ENCODE data around the gene NEURL1. TPM values are rescaled to one million over a fixed set of nuclear protein-coding genes. Genes with fewer than 3 reads are reported as not detected.

The NEURL1 gene
- total and polyA plus RNA-seq, 8 donors = 11.0 to 69.9 (median 18.6) TPM

- H3K27me3 ChIP-seq = no peaks in the 10 kb centered on the region
- H3K4me3 ChIP-seq = no peak overlapping the region
- TF ChIP-seq CTCF (IDR thresholded peaks at IDR 0.05) = no peak
- no peaks in the 10 kb centered on the region for H3K36me3 ChIP-seq
- peak in 1 of 6 donors; percentile 77 for DNase-seq
- no peak for FAIRE-seq
- H3K4me1 ChIP-seq = peaks cover 0 to 9% (median 3%) of the 10 kb centered on the region in 3 donors
- intact Hi-C loops (cut with DNase I) = no loop called here
- H3K27ac ChIP-seq = no peak overlapping the region
- no peaks in the 10 kb centered on the region for H3K9me3 ChIP-seq
- no peak for ATAC-seq
- WGBS, 2 donors = 91 to 96% methylated on average over 27 to 28 of the region's 28 CpGs
These were observed 77.5 kb downstream of the NEURL1 start for GRCh38 chr10:103570844-103571655.

GRCh38 chr10:103571656-103571975 is 78.1 kb downstream of the NEURL1 start:
- Histone ChIP-seq H3K9me3 (no peaks in the 10 kb centered on the region), H3K27ac (no peak overlapping the region), H3K4me3 (no peak overlapping the region), H3K4me1 (peaks cover 4 to 11% (median 8%) of the 10 kb centered on the region in 3 donors), H3K27me3 (no peaks in the 10 kb centered on the region), H3K36me3 (no peaks in the 10 kb centered on the region)
- intact Hi-C loops (cut with DNase I) = no loop called here
- DNase-seq = no peak
- TF ChIP-seq CTCF (IDR thresholded peaks at IDR 0.05) = no peak
- 95 to 97% methylated on average over 18 of the region's 18 CpGs for WGBS, 2 donors
- ATAC-seq = no peak
- no peak for FAIRE-seq

DNA sequence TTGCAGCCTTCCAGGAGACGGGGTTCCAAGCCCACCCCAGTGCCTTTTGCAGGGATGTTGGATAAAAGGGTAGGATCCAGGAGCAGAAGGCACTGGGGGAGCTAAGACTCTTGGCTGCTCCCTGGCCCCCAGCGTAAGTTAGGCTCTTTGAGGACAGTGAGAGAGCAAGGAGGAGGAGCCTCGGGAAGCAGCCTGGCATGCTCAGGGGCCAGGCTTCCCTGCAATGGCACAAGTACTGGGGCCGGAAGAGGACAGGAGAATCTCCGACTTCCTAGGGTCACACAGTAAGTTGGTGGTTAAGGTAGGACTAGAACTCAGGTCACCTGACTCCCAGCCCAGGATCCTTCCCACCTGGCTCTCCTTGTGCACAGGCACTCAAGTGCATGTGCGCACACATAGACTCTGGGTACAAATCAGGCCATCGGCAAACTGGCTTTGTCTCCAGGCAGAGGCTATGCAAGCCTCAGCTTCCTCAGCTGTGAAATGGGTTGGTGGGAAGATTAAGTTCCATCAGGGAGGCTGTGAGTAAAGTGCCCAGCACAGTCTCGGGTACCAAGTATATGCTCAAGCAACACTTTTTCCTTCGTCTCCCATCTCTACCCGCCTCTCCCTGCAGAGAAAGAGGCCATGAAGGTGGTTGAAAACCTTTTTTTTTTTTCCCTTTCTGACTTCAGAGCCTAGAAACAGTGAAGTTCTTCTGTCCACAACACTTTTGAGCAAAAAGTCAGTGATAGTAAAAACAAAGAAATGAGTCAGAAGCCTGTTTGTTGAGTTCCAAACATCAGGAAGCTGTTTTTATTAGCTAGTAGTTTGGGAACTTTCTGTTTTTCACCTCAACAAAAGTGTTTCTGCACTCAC is 79.1 kb downstream of the NEURL1 start:
- Histone ChIP-seq H3K9me3 (no peaks in the 10 kb centered on the region), H3K4me3 (no peak overlapping the region), H3K27ac (no peak overlapping the region), H3K4me1 (peaks cover 11 to 21% (median 17%) of the 10 kb centered on the region in 3 donors), H3K27me3 (no peaks in the 10 kb centered on the region), H3K36me3 (no peaks in the 10 kb centered on the region)
- no peak for ATAC-seq
- no peak for TF ChIP-seq CTCF (IDR thresholded peaks at IDR 0.05)
- no peak for DNase-seq
- 91% methylated on average over 10 of the region's 10 CpGs for WGBS, 2 donors
- no peak for FAIRE-seq
- intact Hi-C loops (cut with DNase I) = no loop called here

DNA sequence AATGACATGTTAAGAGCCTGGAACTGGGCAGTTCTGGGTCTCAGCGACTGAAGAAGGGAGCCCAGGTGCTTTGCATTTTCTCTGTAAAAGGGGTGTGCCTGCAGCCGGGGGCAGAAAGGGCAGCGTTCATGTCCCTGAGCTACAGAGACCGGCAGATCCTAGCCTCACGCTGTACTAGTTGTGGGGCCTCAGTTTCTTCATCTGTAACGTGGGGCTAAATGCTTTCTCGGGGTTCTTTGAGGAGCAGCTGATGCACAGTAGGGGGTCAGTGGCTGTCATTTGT is 79.6 kb downstream of the NEURL1 start:
- DNase-seq (no peak), FAIRE-seq (no peak), ATAC-seq (no peak)
- Histone ChIP-seq H3K9me3 (no peaks in the 10 kb centered on the region), H3K27me3 (no peaks in the 10 kb centered on the region), H3K36me3 (no peaks in the 10 kb centered on the region), H3K4me3 (no peak overlapping the region), H3K4me1 (peaks cover 16 to 26% (median 23%) of the 10 kb centered on the region in 3 donors), H3K27ac (no peak overlapping the region)
- intact Hi-C loops (cut with DNase I) = no loop called here
- no peak for TF ChIP-seq CTCF (IDR thresholded peaks at IDR 0.05)
- WGBS, 2 donors = 92 to 94% methylated on average over 7 of the region's 7 CpGs

All from pancreas (tissue), 10 donors.